CD4-positive, alpha-beta T cell (primary cell): ENCODE results near the gene TMEFF1. TPM values are rescaled to one million over a fixed set of nuclear protein-coding genes. Genes with fewer than 3 reads are reported as not detected.

Source experiments
- ATAC-seq: fragments of 200-7000 bp; cut with Tn5 transposase; one replicate; pipeline ENCODE4 v1.10.0; 2022; ENCODE audit warnings: mild to moderate bottlenecking; ENCODE audit not compliant: poor library complexity
- CTCF ChIA-PET: fragments of 350-600 bp; sonication (Branson Sonifier 250); formaldehyde crosslinking; loops from one replicate; lab custom pipeline; 2021; ENCODE audit warnings: antibody characterized with exemption, inconsistent platforms; lab: Charles Lee
- POLR2A ChIA-PET: fragments of 350-600 bp; sonication (Branson Sonifier 250); formaldehyde crosslinking; loops from one replicate; lab custom pipeline; 2021; ENCODE audit warnings: antibody characterized with exemption, inconsistent platforms; lab: Charles Lee
- DNase-seq, 14 experiments: peaks; one replicate each; pipeline ENCODE4 v3.0.0-alpha.2; 2013 to 2020; ENCODE audit warnings: mixed read lengths in 2 of 14
- H3K27ac ChIP-seq, 2 donors: one replicate each; pipeline versions ENCODE4 v1.5.1 to v1.7.0; 2013; ENCODE audit warnings: low read length in 2 of 2, low read depth in 1 of 2, mild to moderate bottlenecking in 1 of 2
- H3K27me3 ChIP-seq, 2 experiments: 1 replicate in 1 of 2; 2 replicates in 1 of 2; pipeline versions ENCODE4 v1.6.1 to v1.7.0; 2013; ENCODE audit warnings: low read length in 2 of 2, control low read depth in 1 of 2, mild to moderate bottlenecking in 1 of 2, moderate library complexity in 1 of 2; ENCODE audit not compliant: insufficient read depth in 2 of 2, control insufficient read depth in 1 of 2
- H3K36me3 ChIP-seq: one replicate; pipeline ENCODE4 v1.6.1; 2013; ENCODE audit warnings: low read length, control low read depth; ENCODE audit not compliant: insufficient read depth
- H3K4me1 ChIP-seq: one replicate; pipeline ENCODE4 v1.6.1; 2013; ENCODE audit warnings: low read length, control low read depth; ENCODE audit not compliant: insufficient read depth
- H3K4me3 ChIP-seq: one replicate; pipeline ENCODE4 v1.5.1; 2013; ENCODE audit warnings: mild to moderate bottlenecking, low read length, moderate library complexity
- H3K9me3 ChIP-seq, 2 experiments: 1 replicate in 1 of 2; 2 replicates in 1 of 2; pipeline versions ENCODE4 v1.6.1 to v1.7.0; 2013; ENCODE audit warnings: low read length in 2 of 2, mild to moderate bottlenecking in 2 of 2, control low read depth in 1 of 2, moderate library complexity in 1 of 2; ENCODE audit not compliant: control insufficient read depth in 1 of 2, insufficient read depth in 1 of 2
- H3K27ac Mint-ChIP-seq: one replicate; pipeline ENCODE4 v1.8.0; 2020; ENCODE audit warnings: mixed read lengths
- H3K27me3 Mint-ChIP-seq: one replicate; pipeline ENCODE4 v1.8.0; 2021; ENCODE audit warnings: mixed read lengths
- H3K36me3 Mint-ChIP-seq: one replicate; pipeline ENCODE4 v1.8.0; 2021; ENCODE audit warnings: low read depth, mixed read lengths
- H3K4me1 Mint-ChIP-seq: one replicate; pipeline ENCODE4 v1.8.0; 2021; ENCODE audit warnings: low read depth, mixed read lengths
- H3K4me3 Mint-ChIP-seq: one replicate; pipeline ENCODE4 v1.8.0; 2020; ENCODE audit warnings: mild to moderate bottlenecking, mixed read lengths
- H3K9me3 Mint-ChIP-seq: one replicate; pipeline ENCODE4 v1.8.0; 2020; ENCODE audit warnings: mixed read lengths
- CTCF ChIP-seq: fragments of 200-600 bp; IDR thresholded peaks from one replicate; pipeline ENCODE4 v1.8.0; 2022; ENCODE audit warnings: antibody characterized with exemption, mild to moderate bottlenecking
- intact Hi-C, 2 experiments: fragments of 100-400 bp; cut with DNase I in 1 of 2; cut with micrococcal nuclease in 1 of 2; formaldehyde crosslinking; loops; one replicate each; pipeline versions ENCODE4 v1.15.1 to v1.9.0; 2023 to 2025; cut with DNase I, micrococcal nuclease
- total RNA-seq, 174 experiments: library from RNA in 2 of 174; stranded (reverse) in 2 of 174; gene quantifications; one replicate each; pipeline ENCODE4 v1.2.3 and lab custom pipeline; 2021 to 2026

TMEFF1 gene
- total RNA-seq, 2 experiments from 2014 or later = not detected

GRCh38 chr9:100584951-100585350, 112.0 kb downstream of the TMEFF1 start:
- H3K27me3 ChIP-seq = peaks cover 0 to 2% of the 10 kb centered on the region in 2 experiments
- intact Hi-C loops = no loop called here
- no peaks in the 10 kb centered on the region for H3K4me1 ChIP-seq
- ChIA-PET POLR2A (no interaction called here), CTCF (no interaction called here)
- Mint-ChIP-seq H3K4me3 (no peak overlapping the region), H3K9me3 (no peaks in the 10 kb centered on the region), H3K36me3 (no peaks in the 10 kb centered on the region), H3K27me3 (no peaks in the 10 kb centered on the region), H3K4me1 (no peaks in the 10 kb centered on the region), H3K27ac (no peak overlapping the region)
- no peaks in the 10 kb centered on the region for H3K36me3 ChIP-seq
- H3K4me3 ChIP-seq = no peak overlapping the region
- no peaks in the 10 kb centered on the region for H3K9me3 ChIP-seq
- TF ChIP-seq CTCF = no peak
- ATAC-seq (no peak), DNase-seq (no peak)
- no peak overlapping the region for H3K27ac ChIP-seq

GRCh38 chr9:100586093-100586492, 113.1 kb downstream of the TMEFF1 start:
- POLR2A ChIA-PET = no interaction called here
- TF ChIP-seq CTCF = no peak

GRCh38 chr9:100587375-100587774, 114.4 kb downstream of the TMEFF1 start:
- Histone ChIP-seq H3K4me3 (no peak overlapping the region), H3K36me3 (no peaks in the 10 kb centered on the region), H3K27me3 (no peaks in the 10 kb centered on the region), H3K27ac (no peak overlapping the region), H3K4me1 (no peaks in the 10 kb centered on the region), H3K9me3 (no peaks in the 10 kb centered on the region)
- Mint-ChIP-seq H3K4me3 (no peak overlapping the region), H3K9me3 (no peaks in the 10 kb centered on the region), H3K4me1 (no peaks in the 10 kb centered on the region), H3K27me3 (no peaks in the 10 kb centered on the region), H3K36me3 (no peaks in the 10 kb centered on the region), H3K27ac (no peak overlapping the region)
- no peak for TF ChIP-seq CTCF
- ChIA-PET CTCF (no interaction called here), POLR2A (no interaction called here)
- DNase-seq = no peak
- no peak for ATAC-seq
- intact Hi-C loops = no loop called here

More at GRCh38 chr9:100586093-100586492, 113.1 kb downstream of the TMEFF1 start:
- Mint-ChIP-seq H3K27ac (no peak overlapping the region), H3K4me3 (no peak overlapping the region), H3K9me3 (no peaks in the 10 kb centered on the region), H3K27me3 (no peaks in the 10 kb centered on the region), H3K4me1 (no peaks in the 10 kb centered on the region), H3K36me3 (no peaks in the 10 kb centered on the region)
- H3K4me3 ChIP-seq = no peak overlapping the region
- no peaks in the 10 kb centered on the region for H3K9me3 ChIP-seq
- DNase-seq = no peak
- no peak overlapping the region for H3K27ac ChIP-seq
- no peaks in the 10 kb centered on the region for H3K4me1 ChIP-seq
- intact Hi-C loops = no loop called here
- no peak for ATAC-seq
- CTCF ChIA-PET = no interaction called here
- H3K36me3 ChIP-seq = no peaks in the 10 kb centered on the region
- peaks cover 0 to 2% of the 10 kb centered on the region in 2 experiments for H3K27me3 ChIP-seq
